Adrenal gland (tissue), 12 donors: ENCODE results near the gene ERLEC1. TPM values are rescaled to one million over a fixed set of nuclear protein-coding genes. Genes with fewer than 3 reads are reported as not detected.

Source experiments
- DNase-seq, 7 donors: peaks; one replicate each; pipeline ENCODE4 v3.0.0-alpha.2; 2019 to 2020
- H3K27ac ChIP-seq, 5 donors: fragments of 200-600 bp; sonication (generic) in 4 of 5; 1 replicate in 3 of 5; 2 replicates in 2 of 5; pipeline versions ENCODE4 v1.5.1 to v1.8.0; 2016 to 2020; ENCODE audit warnings: mild to moderate bottlenecking in 1 of 5
- H3K27me3 ChIP-seq: fragments of 200-600 bp; 2 replicates; pipeline ENCODE4 v1.8.0; 2021
- H3K36me3 ChIP-seq, 2 donors: fragments of 200-600 bp; replicated peaks in 1 of 2; 1 replicate in 1 of 2; 2 replicates in 1 of 2; pipeline versions ENCODE4 v1.5.1 to v1.8.0; 2018 to 2022
- H3K4me1 ChIP-seq, 2 donors: fragments of 200-600 bp; replicated peaks in 1 of 2; 1 replicate in 1 of 2; 2 replicates in 1 of 2; pipeline versions ENCODE4 v1.5.1 to v1.8.0; 2018 to 2021
- H3K4me3 ChIP-seq, 4 donors: fragments of 200-600 bp; sonication (generic) in 3 of 4; one replicate each; pipeline ENCODE4 v1.5.1; 2016 to 2018
- H3K9me3 ChIP-seq, 3 donors: fragments of 200-600 bp; sonication (generic) in 1 of 3; replicated peaks in 1 of 3; 1 replicate in 2 of 3; 2 replicates in 1 of 3; pipeline versions ENCODE4 v1.5.1 to v1.8.0; 2016 to 2021
- POLR2A ChIP-seq, 2 donors: fragments of 450-650 bp; IDR thresholded peaks; one replicate each; pipeline ENCODE4 v1.6.1; 2017; ENCODE audit warnings: antibody characterized with exemption in 2 of 2, mild to moderate bottlenecking in 2 of 2, moderate library complexity in 1 of 2
- WGBS, 4 donors: extraction: QIAGEN DNeasy Blood & Tissue Kit in 2 of 4; methylation state at CpG; one replicate each; pipeline versions ENCODE4 v1.1.5 to v1.1.7; 2013 to 2017; 5-methylcytosine and 5-hydroxymethylcytosine counted together
- intact Hi-C, 2 donors: fragments of 100-400 bp; cut with DNase I; formaldehyde crosslinking; loops; one replicate each; pipeline versions ENCODE4 v1.14.1 to v1.15.0; 2022 to 2023
- microRNA-seq, 3 donors: library from miRNA; unstranded; fragments of <30 nt; microRNA quantifications; one replicate each; pipeline ENCODE4, GENCODE V29; 2017 to 2020
- polyA plus RNA-seq, 3 donors: library from polyadenylated mRNA; stranded (reverse); fragments of 200-250 nt in 2 of 3; fragments of 350-450 nt in 1 of 3; fragmentation: Illumina TruSeq in 1 of 3; extraction: RNeasy Lipid Tissue Mini Kit (QIAGEN cat#74804) in 1 of 3; gene quantifications; one replicate each; pipeline ENCODE4 v1.2.3, GENCODE V29; 2013 to 2014
- small RNA-seq, 2 donors: library from RNA; depleted of rRNA; stranded (forward); fragments of <200 nt; gene quantifications; one replicate each; pipeline ENCODE3, GENCODE V24; 2016
- total RNA-seq, 9 donors: library from RNA; depleted of rRNA in 4 of 9; stranded (reverse); fragments of >200 nt in 4 of 9; fragments of 120-200 nt in 1 of 9; fragmentation: NEBNext Ultra II Directional in 1 of 9; extraction: Animal tissue kit (Norgen Biotek cat#: 25700) in 1 of 9; gene quantifications; one replicate each; pipeline versions ENCODE4 v1.1.0 to v1.2.4, GENCODE V29; 2013 to 2023
- TF ChIP-seq, protein P1 (sequence below), 6 experiments: fragments of 450-650 bp in 4 of 6; fragments of 200-600 bp in 2 of 6; sonication (generic) in 1 of 6; IDR thresholded peaks; 1 replicate in 5 of 6; 2 replicates in 1 of 6; pipeline versions ENCODE4 v1.5.1 to v1.8.0; 2016 to 2021; ENCODE audit warnings: antibody characterized with exemption in 6 of 6, mild to moderate bottlenecking in 2 of 6, moderate library complexity in 1 of 6
- donor health status: healthy with polysubstance abuse.
- donor health status: Bipolar disorder and iron deficiency.
- donor health status: DM: yes; HTN: yes; CAD: no.
- donor health status: DM: no; HTN: no; CAD: no.
- donor health status: DM: no; HTN: no; CAD: no.
- donor health status: DM: yes; HTN: yes; CAD: no.

ERLEC1 gene
- total and polyA plus RNA-seq, 12 donors, result 18.4 to 149 (median 56.4) TPM

DNA sequence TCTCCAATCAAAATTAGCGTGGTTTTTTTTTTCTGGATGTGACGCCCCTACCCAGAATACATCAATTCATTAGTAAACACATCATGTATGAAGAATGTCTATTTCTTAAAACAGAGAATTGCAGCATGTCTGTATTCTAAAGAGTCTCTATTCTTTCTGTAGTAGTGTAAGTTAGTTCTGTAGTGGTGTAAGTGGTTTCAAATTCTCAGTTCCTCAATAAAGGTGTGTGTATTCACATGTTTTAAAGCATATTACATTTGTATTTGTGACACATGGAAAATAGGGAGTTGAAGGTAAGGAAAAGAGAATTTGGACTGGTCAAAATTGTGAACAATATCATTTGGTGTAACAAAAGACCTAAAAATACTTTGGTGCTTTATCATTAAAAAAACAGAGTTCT is 80.9 kb downstream of the ERLEC1 start:
- intact Hi-C loops, result no loop called here
- no peak for TF ChIP-seq POLR2A (IDR thresholded peaks at IDR 0.05)
- TF ChIP-seq, protein P1, sequence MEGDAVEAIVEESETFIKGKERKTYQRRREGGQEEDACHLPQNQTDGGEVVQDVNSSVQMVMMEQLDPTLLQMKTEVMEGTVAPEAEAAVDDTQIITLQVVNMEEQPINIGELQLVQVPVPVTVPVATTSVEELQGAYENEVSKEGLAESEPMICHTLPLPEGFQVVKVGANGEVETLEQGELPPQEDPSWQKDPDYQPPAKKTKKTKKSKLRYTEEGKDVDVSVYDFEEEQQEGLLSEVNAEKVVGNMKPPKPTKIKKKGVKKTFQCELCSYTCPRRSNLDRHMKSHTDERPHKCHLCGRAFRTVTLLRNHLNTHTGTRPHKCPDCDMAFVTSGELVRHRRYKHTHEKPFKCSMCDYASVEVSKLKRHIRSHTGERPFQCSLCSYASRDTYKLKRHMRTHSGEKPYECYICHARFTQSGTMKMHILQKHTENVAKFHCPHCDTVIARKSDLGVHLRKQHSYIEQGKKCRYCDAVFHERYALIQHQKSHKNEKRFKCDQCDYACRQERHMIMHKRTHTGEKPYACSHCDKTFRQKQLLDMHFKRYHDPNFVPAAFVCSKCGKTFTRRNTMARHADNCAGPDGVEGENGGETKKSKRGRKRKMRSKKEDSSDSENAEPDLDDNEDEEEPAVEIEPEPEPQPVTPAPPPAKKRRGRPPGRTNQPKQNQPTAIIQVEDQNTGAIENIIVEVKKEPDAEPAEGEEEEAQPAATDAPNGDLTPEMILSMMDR (IDR thresholded peaks at IDR 0.05), result no peak
- Histone ChIP-seq H3K4me1 (no peaks in the 10 kb centered on the region), H3K36me3 (peaks cover 0 to 34% of the 10 kb centered on the region in 2 donors), H3K27ac (no peak overlapping the region), H3K27me3 (no peaks in the 10 kb centered on the region), H3K4me3 (no peak overlapping the region), H3K9me3 (no peaks in the 10 kb centered on the region)
- WGBS, 4 donors, result 97 to 100% (median 100%) methylated on average over 2 of the region's 2 CpGs
- no peak for DNase-seq

Small RNA genes lying within 50 kb of the gene (microRNA-seq; reads per million reads assigned to microRNA genes)
- gene MIR3682, result 0 to 0.57 (median 0.45) reads per million in 3 donors

Small RNA genes lying within 50 kb of the gene (small RNA-seq; reads per million reads assigned to genes)
- 0 reads per million in 2 donors for gene MIR3682

Other genes starting within 250 kb of the ERLEC1 start
- gene CHAC2, start 19.2 kb upstream of the ERLEC1 start, total RNA-seq, result 10 to 100 TPM in 1 of 9 donors, 1 to 10 TPM in 7, under 1 TPM in 1; 0.85 to 11.1 (median 4.8) TPM
- gene CHAC2, start 19.2 kb upstream of the ERLEC1 start, polyA plus RNA-seq, result 10 to 100 TPM in 1 of 3 donors, 1 to 10 TPM in 2; 2.0 to 18.6 (median 2.9) TPM
- gene ASB3, start 91 bp upstream of the ERLEC1 start, total RNA-seq, result 10 to 100 TPM; 13.2 to 51.3 (median 22.0) TPM
- gene ASB3, start 91 bp upstream of the ERLEC1 start, polyA plus RNA-seq, result 10 to 100 TPM; 10.1 to 15.4 (median 12.3) TPM
- gene GPR75, start 72.9 kb downstream of the ERLEC1 start, total RNA-seq, result 1 to 10 TPM; 3.1 to 9.0 (median 4.1) TPM
- gene GPR75, start 72.9 kb downstream of the ERLEC1 start, polyA plus RNA-seq, result 1 to 10 TPM in 1 of 3 donors, under 1 TPM in 2; 0.47 to 2.7 (median 0.88) TPM
- gene PSME4, start 183.9 kb downstream of the ERLEC1 start, total RNA-seq, result 10 to 100 TPM; 23.9 to 54.9 (median 42.4) TPM
- gene PSME4, start 183.9 kb downstream of the ERLEC1 start, polyA plus RNA-seq, result 10 to 100 TPM; 25.3 to 42.7 (median 40.2) TPM